AML-193 (cell line): ENCODE results near the gene MRPS22.
"Not testable (repeated sequence)": the region's sequence is repeated elsewhere in the genome, so short reads cannot be mapped to it uniquely, and the experiment has no call there.

Source experiments
- DNase-seq, 2 experiments: peaks; one replicate each; lab custom pipeline; 2025; lab: John Stamatoyannopoulos, UW

MRPS22 gene

GRCh38 chr3:139312416-139312815 is 31.4 kb upstream of the MRPS22 start:
- no peak for DNase-seq

DNA sequence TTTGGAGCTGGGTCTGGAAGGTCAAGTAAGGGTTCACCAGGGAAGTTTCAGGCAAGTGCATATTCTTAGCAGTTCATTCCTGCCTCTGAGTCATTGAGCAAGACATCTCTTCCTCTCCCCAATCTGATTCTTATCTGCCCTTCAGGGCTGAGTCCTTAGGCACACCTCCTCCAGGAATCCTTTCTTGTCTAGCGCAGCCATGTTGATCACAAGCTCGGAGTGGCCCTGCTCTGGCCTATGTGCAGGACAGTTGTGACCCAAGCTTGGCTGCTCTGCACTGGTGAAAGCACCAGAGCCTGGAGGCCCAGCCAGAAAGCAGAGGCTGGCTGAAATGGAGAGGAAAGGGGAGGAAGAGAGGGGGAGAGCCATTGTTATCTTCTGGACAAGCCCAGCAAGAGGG is 30.9 kb upstream of the MRPS22 start:
- no peak for DNase-seq

GRCh38 chr3:139313921-139314320 is 29.9 kb upstream of the MRPS22 start:
- no peak for DNase-seq

GRCh38 chr3:139317215-139317614 is 26.6 kb upstream of the MRPS22 start:
- no peak for DNase-seq

DNA sequence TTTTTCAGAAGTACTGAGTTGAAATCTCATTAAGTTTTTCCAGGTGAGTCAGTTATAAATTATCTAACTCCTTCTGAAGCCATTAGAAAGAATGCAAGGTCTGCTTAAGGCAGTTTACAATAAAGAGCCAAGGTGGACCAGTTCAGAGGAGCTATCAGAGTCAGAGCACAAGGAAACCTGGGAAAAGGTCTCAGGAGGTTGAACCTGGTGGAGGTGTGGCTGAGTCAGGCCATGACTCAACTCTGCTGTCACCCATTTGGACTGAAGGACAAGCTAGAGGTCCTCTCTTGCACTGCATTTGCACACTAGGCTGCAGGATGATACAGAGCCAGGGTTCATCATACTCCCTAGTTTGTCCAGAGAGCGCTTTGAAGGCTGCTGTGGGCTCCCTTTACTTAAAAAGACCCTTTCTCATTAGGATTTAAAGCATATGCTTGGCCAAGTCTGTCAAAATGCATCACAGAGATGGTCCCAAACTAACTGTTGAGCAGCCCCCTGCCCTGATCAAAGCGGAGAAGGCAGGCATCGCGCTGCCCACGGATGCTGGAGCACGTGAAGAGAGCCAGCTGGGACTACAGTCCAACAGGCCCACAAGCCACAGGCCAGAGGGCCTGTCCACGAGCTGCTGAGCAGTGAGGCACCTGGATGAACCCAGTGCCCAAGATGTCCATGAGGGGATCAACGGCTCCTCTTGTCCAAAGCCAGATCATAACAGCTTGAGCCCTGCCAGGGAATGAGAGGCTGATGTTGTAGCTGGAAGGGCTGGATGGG is 26.0 kb upstream of the MRPS22 start:
- no peak for DNase-seq

- DNase-seq, result no peak
Observed at GRCh38 chr3:139318431-139318816, 25.4 kb upstream of the MRPS22 start.

DNA sequence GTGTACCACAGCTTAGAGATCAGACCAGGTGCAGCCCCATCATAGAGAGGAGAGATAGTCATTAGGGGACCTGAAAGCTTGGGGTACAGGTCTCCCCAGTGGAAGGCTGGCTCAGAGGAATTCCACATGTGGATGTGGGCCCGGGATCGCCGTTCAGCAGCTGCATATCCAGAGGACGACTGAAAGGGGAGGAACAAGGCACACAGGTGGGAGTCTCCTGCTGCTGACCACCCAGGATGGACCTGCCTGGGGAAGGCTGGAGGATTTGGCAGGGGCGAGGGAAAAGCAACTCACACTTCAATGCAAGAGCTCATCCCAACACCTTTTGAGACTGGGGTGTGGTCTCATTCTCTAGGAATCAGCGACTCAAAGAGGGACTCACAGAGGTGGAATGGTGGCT is 25.0 kb upstream of the MRPS22 start:
- DNase-seq, result no peak

DNA sequence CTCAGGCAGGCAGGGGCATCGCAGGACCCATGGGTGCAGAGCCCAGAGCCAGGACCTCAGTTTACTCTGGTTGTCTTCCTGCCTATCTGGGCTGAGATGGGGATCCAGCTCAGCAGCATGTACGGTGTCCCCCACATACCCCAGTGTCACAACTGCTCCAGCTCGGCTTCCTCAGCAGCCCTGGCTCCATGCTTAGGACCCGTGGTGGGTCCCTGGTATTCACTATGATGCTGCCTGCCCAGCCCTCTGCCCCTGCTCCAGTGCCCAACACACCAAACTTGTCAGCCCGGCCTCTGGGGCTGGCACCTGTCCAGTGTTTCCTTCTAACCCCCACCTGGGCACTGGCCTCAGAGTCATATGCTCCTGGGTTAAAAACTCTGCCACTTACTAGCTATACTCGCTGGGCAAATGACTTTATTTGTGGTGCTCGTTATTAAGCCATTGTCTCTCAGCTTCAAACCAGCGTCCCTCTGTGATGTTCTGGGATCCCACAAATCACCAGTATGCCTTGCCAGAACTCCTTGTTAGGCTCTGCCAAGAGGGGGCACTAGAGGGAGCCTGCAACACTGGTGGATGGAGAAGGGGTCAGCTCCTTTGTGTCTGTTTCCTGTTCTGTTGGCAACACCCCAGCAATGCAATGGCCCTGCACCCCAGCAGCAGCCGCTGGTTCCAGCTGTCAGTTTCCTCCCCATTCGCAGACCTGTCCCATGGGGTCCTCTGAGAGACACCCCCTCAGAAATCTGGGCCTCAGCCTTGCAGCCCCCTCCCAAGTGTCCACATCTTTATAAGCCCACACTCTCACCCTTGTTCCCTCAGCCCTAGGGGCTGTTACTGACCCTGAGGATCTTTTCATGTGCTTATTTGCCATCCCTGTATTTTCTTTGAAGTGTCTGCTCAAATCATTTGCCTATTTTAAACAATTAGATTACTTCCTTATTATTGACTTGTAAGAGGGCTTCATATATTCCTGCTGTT is 24.1 kb upstream of the MRPS22 start:
- peak; percentile 6 to 16 for DNase-seq

GRCh38 chr3:139320551-139321309 is 23.1 kb upstream of the MRPS22 start:
- DNase-seq, result no peak

DNA sequence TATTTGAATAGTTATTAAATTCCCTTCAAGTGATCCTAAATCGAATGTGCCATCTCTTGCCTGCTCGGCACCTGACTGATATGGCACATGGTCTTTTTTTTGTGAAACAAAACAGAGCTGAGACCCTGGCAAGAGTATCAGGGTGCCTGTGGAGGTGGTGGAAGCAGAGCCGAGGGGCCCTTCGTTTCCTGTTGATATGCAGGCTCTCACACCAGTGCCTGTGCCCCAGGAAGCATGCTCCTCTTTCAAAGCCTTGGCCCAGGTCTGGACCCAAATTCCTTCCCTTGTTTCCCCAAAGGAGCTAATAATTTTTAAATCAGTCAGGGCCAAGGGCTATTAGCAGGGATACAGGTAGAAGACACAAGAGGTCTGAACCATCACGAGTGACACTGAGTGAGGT is 21.5 kb upstream of the MRPS22 start:
- no peak for DNase-seq

DNA sequence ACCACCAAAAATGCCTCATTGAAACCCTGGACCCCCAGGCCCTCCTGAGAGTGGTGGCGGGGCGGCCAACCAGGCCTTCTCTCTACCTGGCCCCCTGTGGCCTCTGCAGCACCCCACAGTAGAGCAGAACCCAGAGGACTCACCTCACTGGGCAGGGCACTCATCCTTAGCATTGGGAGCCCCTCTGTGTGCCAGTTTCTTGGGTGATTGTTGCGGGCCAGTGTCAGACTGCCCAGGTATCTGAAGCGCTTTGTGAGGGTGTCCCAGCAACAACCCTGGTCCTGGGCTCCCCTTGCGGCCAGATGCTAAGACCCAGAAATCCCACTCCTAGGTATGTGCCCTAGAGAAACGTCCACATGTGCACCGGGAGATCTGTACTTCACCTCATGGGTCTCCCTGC is 20.7 kb upstream of the MRPS22 start:
- DNase-seq, result no peak

DNA sequence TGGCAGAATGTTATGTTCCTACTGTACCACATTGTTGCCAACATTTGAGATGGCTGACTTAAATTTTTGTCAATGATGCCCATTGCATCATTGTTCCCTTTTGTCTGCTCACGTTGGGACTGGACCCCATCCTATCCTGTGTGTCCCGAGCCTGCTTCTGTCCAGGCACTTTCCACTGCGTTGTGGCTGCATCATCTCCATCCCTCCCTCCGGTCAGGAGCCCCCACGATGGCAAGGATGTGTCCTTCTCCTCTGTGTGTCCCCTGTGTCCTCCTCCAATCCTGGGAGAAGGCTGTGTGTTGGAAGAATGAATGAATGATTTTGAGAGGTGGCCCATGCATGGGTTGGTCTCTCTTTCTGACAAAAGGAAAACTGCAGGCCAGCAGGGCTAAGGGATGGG is 19.4 kb upstream of the MRPS22 start:
- DNase-seq, result no peak

DNA sequence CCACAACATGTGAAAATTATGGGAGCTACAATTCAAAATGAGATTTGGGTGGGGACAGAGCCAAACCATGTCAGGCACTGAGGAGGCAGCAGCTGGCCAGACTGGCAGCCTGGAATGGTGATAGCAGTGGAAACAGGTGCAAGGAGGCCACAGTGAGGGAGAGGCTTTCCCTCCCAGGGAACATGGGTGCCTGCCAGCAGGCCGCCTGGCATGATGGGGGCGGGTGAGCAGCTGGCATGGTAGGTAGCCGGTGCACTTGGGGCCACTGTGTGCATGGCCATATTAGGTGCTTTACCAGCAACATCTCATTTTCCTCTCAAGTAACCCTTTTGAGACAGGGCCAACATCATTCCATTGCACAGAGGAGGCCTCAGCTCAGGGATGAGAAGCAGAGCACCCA is 18.3 kb upstream of the MRPS22 start:
- no peak for DNase-seq

- no peak for DNase-seq
Observed at GRCh38 chr3:139326131-139326530, 17.7 kb upstream of the MRPS22 start.

DNA sequence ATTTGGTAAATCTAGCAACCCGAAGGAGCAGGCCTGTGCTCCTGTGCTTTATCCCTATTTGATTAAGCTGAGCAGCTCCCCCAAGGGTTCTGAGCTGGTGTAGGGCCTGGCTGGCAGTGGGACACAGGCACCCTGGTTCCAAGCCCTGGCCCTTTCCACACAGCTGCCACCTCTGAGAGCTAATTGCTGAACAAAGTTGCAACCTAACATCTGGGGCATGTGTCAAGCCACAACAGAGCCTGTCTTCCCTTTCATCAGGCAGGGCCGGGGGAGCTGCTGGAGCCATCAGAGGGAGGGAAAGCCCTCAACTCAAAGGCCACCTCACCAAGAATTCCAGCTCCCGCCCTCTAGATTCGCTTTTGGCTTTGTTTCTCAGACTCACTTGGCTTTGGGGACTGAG is 17.1 kb upstream of the MRPS22 start:
- DNase-seq, result no peak

DNA sequence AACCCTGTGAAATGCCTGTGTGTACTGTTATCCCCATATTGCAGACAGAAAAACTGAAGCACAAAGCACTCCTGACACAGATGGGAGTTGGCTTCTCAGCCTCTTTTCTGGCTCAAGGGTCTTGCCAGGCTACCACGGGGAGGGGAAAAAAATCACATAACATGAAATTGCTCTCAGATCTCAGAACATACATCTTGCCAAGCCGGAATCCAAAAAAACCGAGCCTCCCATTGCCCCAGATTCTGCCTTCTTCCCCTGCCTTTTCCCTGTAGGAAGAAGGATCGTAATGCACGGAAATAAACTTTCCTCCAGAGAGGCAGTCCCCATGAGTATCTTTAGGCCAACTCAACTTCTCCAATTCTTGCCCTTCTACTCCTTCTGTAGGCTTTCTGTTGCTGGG is 16.6 kb upstream of the MRPS22 start:
- no peak for DNase-seq

DNA sequence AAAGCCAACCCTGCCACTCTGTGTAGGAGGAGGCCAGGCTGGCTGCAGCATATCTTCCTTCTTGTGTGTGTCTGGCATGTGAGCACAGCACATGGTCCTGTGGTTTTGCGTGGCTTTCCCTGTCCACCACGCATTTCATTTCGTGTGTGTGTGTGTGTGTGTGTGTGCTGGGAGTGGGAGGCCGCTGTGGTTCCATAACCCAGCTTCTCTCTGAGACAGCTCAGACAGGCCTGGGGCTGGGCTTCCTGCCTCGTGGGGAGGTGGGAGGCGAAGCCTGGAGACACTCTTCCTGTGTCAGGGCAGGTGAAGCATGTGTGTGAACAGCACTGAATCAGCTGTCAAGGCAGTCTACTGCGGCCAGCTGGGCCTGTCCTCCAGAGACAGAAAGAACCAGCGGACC is 16.0 kb upstream of the MRPS22 start:
- no peak for DNase-seq

GRCh38 chr3:139328356-139328755 is 15.5 kb upstream of the MRPS22 start:
- DNase-seq, result no peak

GRCh38 chr3:139329364-139329850 is 14.4 kb upstream of the MRPS22 start:
- DNase-seq, result peak; percentile 76 to 84

DNA sequence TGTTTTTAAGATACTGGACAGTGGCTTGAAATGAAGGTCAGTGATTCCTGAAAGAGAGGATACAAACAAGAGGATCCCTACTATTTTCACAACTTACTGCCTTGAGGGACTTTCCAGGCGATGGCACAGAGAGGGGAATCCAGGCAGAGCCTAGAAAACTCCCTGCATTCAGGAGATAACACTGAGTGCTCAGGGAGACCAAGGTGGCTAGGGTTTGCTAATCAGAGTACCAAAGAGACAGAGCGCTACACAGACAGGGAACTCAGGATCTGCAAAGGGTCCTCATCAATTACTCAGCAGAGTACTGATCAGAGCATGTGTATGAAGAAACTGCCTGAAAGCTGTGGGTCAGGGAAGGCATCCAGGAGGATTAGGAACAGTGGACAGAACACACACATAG is 11.7 kb upstream of the MRPS22 start:
- DNase-seq, result no peak

GRCh38 chr3:139334675-139335074 is 9.1 kb upstream of the MRPS22 start:
- not testable (repeated sequence) for DNase-seq

DNA sequence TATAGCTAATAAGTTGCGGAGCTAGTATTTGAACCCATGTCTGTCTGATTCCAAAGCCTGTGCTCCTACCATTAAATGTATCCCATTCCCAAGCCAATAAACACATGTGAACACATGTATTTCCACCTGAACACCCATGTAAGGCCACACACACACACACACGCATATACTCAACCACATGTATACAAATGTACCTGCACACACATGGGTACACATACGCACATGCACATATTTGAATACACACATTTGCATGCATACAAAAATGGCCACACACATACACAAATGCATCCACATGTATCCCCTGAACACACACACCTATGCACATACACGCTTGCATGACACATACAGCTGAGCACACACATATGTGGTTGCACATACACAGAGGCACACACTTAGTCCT is 5.4 kb upstream of the MRPS22 start:
- DNase-seq, result no peak
